Activated T-helper 1 cell treated with Interleukin-2 at 50 U/mL for 16 hours (primary cell): ENCODE data around the gene APOC4.
"Not testable (repeated sequence)": the region's sequence is repeated elsewhere in the genome, so short reads cannot be mapped to it uniquely, and the experiment has no call there.

Experiments
- DNase-seq: peaks from one replicate; pipeline ENCODE4 v3.0.0-alpha.2; 2020; ENCODE audit warnings: low read depth

APOC4 gene

GRCh38 chr19:44942067-44942571 is at the start of gene APOC4:
APOC4 (plus strand) TSS chr19:44942237; CDS start chr19:44942278, 41 bp downstream.
- no peak for DNase-seq

GRCh38 chr19:44892932-44893331 is 49.1 kb upstream of the APOC4 start:
- DNase-seq, result no peak

- no peak for DNase-seq
These were observed 48.5 kb upstream of the APOC4 start for GRCh38 chr19:44893332-44894051.

- DNase-seq, result no peak
These were observed 48.0 kb upstream of the APOC4 start for GRCh38 chr19:44894052-44894400.

GRCh38 chr19:44894946-44895345 is 47.1 kb upstream of the APOC4 start:
- no peak for DNase-seq

- no peak for DNase-seq
These were observed 44.2 kb upstream of the APOC4 start for GRCh38 chr19:44897835-44898234.

- DNase-seq, result no peak
These were observed 41.5 kb upstream of the APOC4 start for GRCh38 chr19:44900328-44901244.

GRCh38 chr19:44903216-44903601 is 38.8 kb upstream of the APOC4 start:
- no peak for DNase-seq

GRCh38 chr19:44903602-44904425 is 38.2 kb upstream of the APOC4 start:
- peak; percentile 59 for DNase-seq

- DNase-seq, result no peak
These were observed 37.5 kb upstream of the APOC4 start for GRCh38 chr19:44904426-44904994.

GRCh38 chr19:44905437-44906160 is 36.4 kb upstream of the APOC4 start, which contains the start of gene APOE:
APOE (plus strand) TSS chr19:44905796; CDS start chr19:44906625, 829 bp downstream.
- no peak for DNase-seq

- DNase-seq, result no peak
These were observed 34.4 kb upstream of the APOC4 start for GRCh38 chr19:44907613-44908012.

- DNase-seq, result no peak
These were observed 33.8 kb upstream of the APOC4 start for GRCh38 chr19:44908074-44908835.

- no peak for DNase-seq
These were observed 33.2 kb upstream of the APOC4 start for GRCh38 chr19:44908836-44909261.

GRCh38 chr19:44909775-44910174 is 32.3 kb upstream of the APOC4 start:
- no peak for DNase-seq

GRCh38 chr19:44911896-44912295 is 30.1 kb upstream of the APOC4 start:
- DNase-seq, result not testable (repeated sequence)

- no peak for DNase-seq
These were observed 29.2 kb upstream of the APOC4 start for GRCh38 chr19:44912854-44913253.

- DNase-seq, result not testable (repeated sequence)
These were observed 28.3 kb upstream of the APOC4 start for GRCh38 chr19:44913512-44914432.
